Transverse colon (tissue), 4 donors: ENCODE measurements around the gene SPTBN1.

Experiments used
- EP300 ChIP-seq: sonication (generic); formaldehyde crosslinking; IDR thresholded peaks from one replicate; pipeline ENCODE4 v1.6.1; 2017; ENCODE audit warnings: antibody characterized with exemption, low read depth
- POLR2A ChIP-seq: fragments of 450-650 bp; IDR thresholded peaks from one replicate; pipeline ENCODE4 v1.6.1; 2016; ENCODE audit warnings: antibody characterized with exemption, mild to moderate bottlenecking, moderate library complexity
- POLR2AphosphoS5 ChIP-seq, 3 donors: sonication (generic); formaldehyde crosslinking; IDR thresholded peaks; one replicate each; pipeline ENCODE4 v1.6.1; 2016; ENCODE audit warnings: antibody characterized with exemption in 3 of 3
- TF ChIP-seq, protein P1 (sequence below), 5 experiments: fragments of 200-600 bp in 3 of 5; fragments of 450-650 bp in 2 of 5; sonication (generic) in 3 of 5; IDR thresholded peaks; 1 replicate in 2 of 5; 2 replicates in 3 of 5; pipeline ENCODE4 v1.5.1; 2016 to 2017; ENCODE audit warnings: antibody characterized with exemption in 5 of 5, inconsistent platforms in 3 of 5, mild to moderate bottlenecking in 2 of 5, moderate library complexity in 1 of 5

- TF ChIP-seq POLR2A (no peak), POLR2AphosphoS5 (IDR thresholded peaks at IDR 0.05) (no peak), EP300 (no peak)
- TF ChIP-seq, protein P1, sequence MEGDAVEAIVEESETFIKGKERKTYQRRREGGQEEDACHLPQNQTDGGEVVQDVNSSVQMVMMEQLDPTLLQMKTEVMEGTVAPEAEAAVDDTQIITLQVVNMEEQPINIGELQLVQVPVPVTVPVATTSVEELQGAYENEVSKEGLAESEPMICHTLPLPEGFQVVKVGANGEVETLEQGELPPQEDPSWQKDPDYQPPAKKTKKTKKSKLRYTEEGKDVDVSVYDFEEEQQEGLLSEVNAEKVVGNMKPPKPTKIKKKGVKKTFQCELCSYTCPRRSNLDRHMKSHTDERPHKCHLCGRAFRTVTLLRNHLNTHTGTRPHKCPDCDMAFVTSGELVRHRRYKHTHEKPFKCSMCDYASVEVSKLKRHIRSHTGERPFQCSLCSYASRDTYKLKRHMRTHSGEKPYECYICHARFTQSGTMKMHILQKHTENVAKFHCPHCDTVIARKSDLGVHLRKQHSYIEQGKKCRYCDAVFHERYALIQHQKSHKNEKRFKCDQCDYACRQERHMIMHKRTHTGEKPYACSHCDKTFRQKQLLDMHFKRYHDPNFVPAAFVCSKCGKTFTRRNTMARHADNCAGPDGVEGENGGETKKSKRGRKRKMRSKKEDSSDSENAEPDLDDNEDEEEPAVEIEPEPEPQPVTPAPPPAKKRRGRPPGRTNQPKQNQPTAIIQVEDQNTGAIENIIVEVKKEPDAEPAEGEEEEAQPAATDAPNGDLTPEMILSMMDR (IDR thresholded peaks at IDR 0.05) = no peak
Measured at GRCh38 chr2:54601339-54601738, 145.2 kb downstream of the SPTBN1 start.
